ENCODE measurements around the gene TXNRD2. TPM values are rescaled to one million over a fixed set of nuclear protein-coding genes. Genes with fewer than 3 reads are reported as not detected.

The TXNRD2 gene
- total and polyA plus RNA-seq, 2 of the 4 experiments (the other 2 are of a cell fraction), result 15.6 to 25.7 TPM

DNA sequence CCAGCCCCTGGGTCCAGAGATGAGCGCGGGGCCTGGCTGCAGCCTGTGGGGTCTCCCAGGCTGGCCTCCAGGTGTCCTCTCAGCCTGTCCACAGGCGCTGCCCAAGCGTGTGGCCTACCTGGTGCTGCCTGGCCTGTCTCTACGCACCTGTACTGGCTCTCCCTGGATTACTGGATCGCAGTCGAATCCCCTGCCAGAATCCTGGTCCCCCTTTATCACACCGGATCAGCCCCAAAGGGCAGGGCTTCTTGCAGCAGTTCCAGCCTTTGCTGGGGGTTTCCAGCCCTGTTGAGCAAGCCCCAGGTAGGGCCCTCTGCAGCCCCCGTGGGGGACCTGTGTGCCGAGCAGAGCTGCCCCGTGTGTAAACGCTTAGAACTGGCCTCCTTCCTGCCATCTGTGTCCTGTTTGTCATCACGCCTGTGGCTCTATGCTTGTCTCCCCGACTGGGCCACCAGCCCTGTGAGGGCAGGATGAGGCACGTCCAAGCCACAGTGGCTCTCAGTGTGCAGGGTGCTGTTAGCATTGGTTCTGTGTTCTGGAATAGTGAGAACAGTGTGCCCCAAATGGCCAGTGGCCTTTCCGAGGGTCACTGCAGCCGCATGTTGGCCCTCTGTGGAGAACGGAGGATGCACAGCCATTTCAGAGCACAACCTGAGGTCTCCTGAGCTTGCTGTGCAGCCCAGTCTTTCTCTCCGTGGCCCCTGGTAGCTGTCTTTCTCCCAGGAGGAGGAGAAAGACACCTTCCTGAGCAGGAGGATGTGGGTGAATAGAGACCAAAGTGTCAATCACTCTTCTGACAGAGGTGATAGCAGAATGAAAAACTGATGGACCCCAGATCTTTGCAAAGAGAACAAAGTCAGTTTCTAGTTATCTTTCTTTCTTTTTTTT is 13.9 kb upstream of the TXNRD2 start:
- H3K4me2 ChIP-seq (ENCODE audit: low read depth, low read length), result no peak overlapping the region
- H3K79me1 ChIP-seq (ENCODE audit: low read depth in 1 of 2, low read length in 2 of 2), result peaks cover 40 to 82% of the 10 kb centered on the region in 2 experiments
- dilution Hi-C loops (cut with HindIII; ENCODE audit: low sequenced_read_pairs, unreplicated experiment), result no loop called here
- 83% methylated on average over 7 of the region's 19 CpGs; no CpG with 5 or more reads in 1 of the 2 experiments for WGBS, 2 experiments (ENCODE audit: extremely low coverage in 2 of 2, insufficient read length in 1 of 2)
- H2BK120ac ChIP-seq (ENCODE audit: low read depth, low read length), result no peak overlapping the region
- ChIA-PET POLR2A (ENCODE audit: unreplicated experiment) (interaction anchor here (0.6 kb wide), 1 partner anchor 510 kb away, joined by 3 read pairs; no protein-coding TSS in a partner anchor), CTCF (no interaction called here)
- H3K9me3 ChIP-seq (ENCODE audit: control insufficient read depth, insufficient read depth, low read length), result no peaks in the 10 kb centered on the region
- H4K20me1 ChIP-seq (ENCODE audit: insufficient read depth, low read length), result peaks cover 59% of the 10 kb centered on the region
- no peak overlapping the region for H3K9ac ChIP-seq (ENCODE audit: low read depth, low read length)
- H3K4me3 ChIP-seq (ENCODE audit: insufficient read depth, low read depth, low read length), result no peak overlapping the region
- H2AFZ ChIP-seq (replicated peaks; ENCODE audit: low read length, poor library complexity), result no peak overlapping the region
- in situ Hi-C loops (cut with MboI; ENCODE audit: low sequenced_read_pairs), result no loop called here
- H3K23ac ChIP-seq (ENCODE audit: low read depth, low read length), result no peak overlapping the region
- H2AK5ac ChIP-seq (ENCODE audit: low read depth, low read length), result no peak overlapping the region
- ATAC-seq (ENCODE audit: low read depth) (no peak), DNase-seq (no peak)
- H2BK5ac ChIP-seq (ENCODE audit: low read depth, low read length, poor library complexity, severe bottlenecking), result no peak overlapping the region
- H3K56ac ChIP-seq (ENCODE audit: extremely low read depth, insufficient read depth, low read length), result no peak overlapping the region
- H3K27ac ChIP-seq (ENCODE audit: insufficient read depth, low read length), result no peak overlapping the region
- H2BK20ac ChIP-seq (ENCODE audit: low read depth, low read length), result no peak overlapping the region
- no peak overlapping the region for H4K5ac ChIP-seq (ENCODE audit: low read depth, low read length)
- no peak overlapping the region for H3K14ac ChIP-seq (replicated peaks; ENCODE audit: low read depth, low read length)
- no peaks in the 10 kb centered on the region for H3K27me3 ChIP-seq (ENCODE audit: control insufficient read depth, insufficient read depth, low read length)
- BruUV-seq (replicated peaks), result no TSS peak
- no peak overlapping the region for H3K4ac ChIP-seq (ENCODE audit: low read depth, low read length)
- H3K9me1 ChIP-seq (ENCODE audit: insufficient read depth, low read length), result peaks cover 47% of the 10 kb centered on the region
- intact Hi-C loops (cut with micrococcal nuclease), result no loop called here
- H2BK15ac ChIP-seq (ENCODE audit: low read depth, low read length), result no peak overlapping the region
- H3K36me3 ChIP-seq (ENCODE audit: control insufficient read depth, insufficient read depth, low read length), result peaks cover 18% of the 10 kb centered on the region
- peaks cover 25% of the 10 kb centered on the region for H3K4me1 ChIP-seq (ENCODE audit: control insufficient read depth, insufficient read depth, low read length)
- H4K91ac ChIP-seq (ENCODE audit: insufficient read depth, low read depth, low read length), result no peak overlapping the region
- H2AK9ac ChIP-seq (replicated peaks; ENCODE audit: low read depth, low read length, poor library complexity), result no peak overlapping the region
- H4K8ac ChIP-seq (ENCODE audit: low read depth in 2 of 2, low read length in 2 of 2), result no peak overlapping the region
- no peak for TF ChIP-seq FOS (IDR thresholded peaks at IDR 0.05; ENCODE audit: low read depth, low read length)
- no peak for TF ChIP-seq RAD21 (IDR thresholded peaks at IDR 0.05; ENCODE audit: low read length)
- TF ChIP-seq MXI1 (IDR thresholded peaks at IDR 0.05; ENCODE audit: borderline replicate concordance, low read depth, low read length), result no peak
- no peak for TF ChIP-seq SMC3 (IDR thresholded peaks at IDR 0.05; ENCODE audit: low read depth, low read length)
- TF ChIP-seq, protein P1, sequence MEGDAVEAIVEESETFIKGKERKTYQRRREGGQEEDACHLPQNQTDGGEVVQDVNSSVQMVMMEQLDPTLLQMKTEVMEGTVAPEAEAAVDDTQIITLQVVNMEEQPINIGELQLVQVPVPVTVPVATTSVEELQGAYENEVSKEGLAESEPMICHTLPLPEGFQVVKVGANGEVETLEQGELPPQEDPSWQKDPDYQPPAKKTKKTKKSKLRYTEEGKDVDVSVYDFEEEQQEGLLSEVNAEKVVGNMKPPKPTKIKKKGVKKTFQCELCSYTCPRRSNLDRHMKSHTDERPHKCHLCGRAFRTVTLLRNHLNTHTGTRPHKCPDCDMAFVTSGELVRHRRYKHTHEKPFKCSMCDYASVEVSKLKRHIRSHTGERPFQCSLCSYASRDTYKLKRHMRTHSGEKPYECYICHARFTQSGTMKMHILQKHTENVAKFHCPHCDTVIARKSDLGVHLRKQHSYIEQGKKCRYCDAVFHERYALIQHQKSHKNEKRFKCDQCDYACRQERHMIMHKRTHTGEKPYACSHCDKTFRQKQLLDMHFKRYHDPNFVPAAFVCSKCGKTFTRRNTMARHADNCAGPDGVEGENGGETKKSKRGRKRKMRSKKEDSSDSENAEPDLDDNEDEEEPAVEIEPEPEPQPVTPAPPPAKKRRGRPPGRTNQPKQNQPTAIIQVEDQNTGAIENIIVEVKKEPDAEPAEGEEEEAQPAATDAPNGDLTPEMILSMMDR (conservative IDR thresholded peaks at IDR 0.05; ENCODE audit: low read depth, low read length), result no peak
- TF ChIP-seq MAFK (IDR thresholded peaks at IDR 0.05; ENCODE audit: low read depth, low read length), result no peak
- TF ChIP-seq POLR2A (IDR thresholded peaks at IDR 0.05; ENCODE audit: low read depth, low read length), result no peak
- no peak for TF ChIP-seq CHD1 (IDR thresholded peaks at IDR 0.05; ENCODE audit: low read depth, low read length)
- no peak for TF ChIP-seq CEBPB (IDR thresholded peaks at IDR 0.05; ENCODE audit: low read depth, low read length)
- no peak for TF ChIP-seq BHLHE40 (IDR thresholded peaks at IDR 0.05; ENCODE audit: low read depth, low read length)
- TF ChIP-seq, protein P2, sequence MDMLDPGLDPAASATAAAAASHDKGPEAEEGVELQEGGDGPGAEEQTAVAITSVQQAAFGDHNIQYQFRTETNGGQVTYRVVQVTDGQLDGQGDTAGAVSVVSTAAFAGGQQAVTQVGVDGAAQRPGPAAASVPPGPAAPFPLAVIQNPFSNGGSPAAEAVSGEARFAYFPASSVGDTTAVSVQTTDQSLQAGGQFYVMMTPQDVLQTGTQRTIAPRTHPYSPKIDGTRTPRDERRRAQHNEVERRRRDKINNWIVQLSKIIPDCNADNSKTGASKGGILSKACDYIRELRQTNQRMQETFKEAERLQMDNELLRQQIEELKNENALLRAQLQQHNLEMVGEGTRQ (IDR thresholded peaks at IDR 0.05; ENCODE audit: low read depth, low read length), result no peak
- no peak for TF ChIP-seq RFX5 (IDR thresholded peaks at IDR 0.05; ENCODE audit: low read depth, low read length)
- TF ChIP-seq, protein P3, sequence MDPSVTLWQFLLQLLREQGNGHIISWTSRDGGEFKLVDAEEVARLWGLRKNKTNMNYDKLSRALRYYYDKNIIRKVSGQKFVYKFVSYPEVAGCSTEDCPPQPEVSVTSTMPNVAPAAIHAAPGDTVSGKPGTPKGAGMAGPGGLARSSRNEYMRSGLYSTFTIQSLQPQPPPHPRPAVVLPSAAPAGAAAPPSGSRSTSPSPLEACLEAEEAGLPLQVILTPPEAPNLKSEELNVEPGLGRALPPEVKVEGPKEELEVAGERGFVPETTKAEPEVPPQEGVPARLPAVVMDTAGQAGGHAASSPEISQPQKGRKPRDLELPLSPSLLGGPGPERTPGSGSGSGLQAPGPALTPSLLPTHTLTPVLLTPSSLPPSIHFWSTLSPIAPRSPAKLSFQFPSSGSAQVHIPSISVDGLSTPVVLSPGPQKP (IDR thresholded peaks at IDR 0.05; ENCODE audit: borderline replicate concordance, low read depth, low read length), result no peak
- no peak for TF ChIP-seq MAZ (IDR thresholded peaks at IDR 0.05; ENCODE audit: borderline replicate concordance, low read depth, low read length)
- H3K18ac ChIP-seq (ENCODE audit: low read depth, low read length), result no peak overlapping the region

All from IMR-90 (cell line).